IPS-NIHi7 (cell line): ENCODE data around the gene COL2A1.
A peak's percentile ranks its signal among the peaks of the same experiment; 100 is the strongest.

ENCODE experiments used
- DNase-seq: peaks from one replicate; pipeline ENCODE4 v3.0.0; 2012; ENCODE audit warnings: mixed read lengths; ENCODE audit errors: extremely low spot score

COL2A1 gene

GRCh38 chr12:48004053-48004941 is at the start of gene COL2A1:
TSS of gene COL2A1 (minus strand) at chr12:48004476. CDS start at chr12:48004321, 155 bp downstream.
- DNase-seq, result peak; percentile 67

DNA sequence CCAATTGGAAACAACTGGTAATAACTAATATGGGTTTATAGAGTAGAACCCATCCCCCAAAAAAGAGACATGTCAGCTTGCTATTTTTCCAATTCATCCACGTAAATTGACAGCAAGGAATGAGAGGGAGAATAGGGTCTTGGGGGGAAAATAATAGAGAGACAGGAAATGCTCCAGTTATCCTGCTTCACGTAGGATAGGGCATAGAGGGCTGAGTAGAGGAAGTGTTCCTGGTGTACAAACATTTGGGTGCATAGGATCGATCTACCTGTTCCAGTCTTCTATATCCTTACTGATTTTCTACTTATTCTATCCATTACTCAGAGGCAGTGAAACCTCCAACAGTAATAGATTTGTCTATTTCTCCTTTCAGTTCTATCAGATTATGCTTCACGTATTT is 49.6 kb upstream of the COL2A1 start:
- DNase-seq, result no peak

DNA sequence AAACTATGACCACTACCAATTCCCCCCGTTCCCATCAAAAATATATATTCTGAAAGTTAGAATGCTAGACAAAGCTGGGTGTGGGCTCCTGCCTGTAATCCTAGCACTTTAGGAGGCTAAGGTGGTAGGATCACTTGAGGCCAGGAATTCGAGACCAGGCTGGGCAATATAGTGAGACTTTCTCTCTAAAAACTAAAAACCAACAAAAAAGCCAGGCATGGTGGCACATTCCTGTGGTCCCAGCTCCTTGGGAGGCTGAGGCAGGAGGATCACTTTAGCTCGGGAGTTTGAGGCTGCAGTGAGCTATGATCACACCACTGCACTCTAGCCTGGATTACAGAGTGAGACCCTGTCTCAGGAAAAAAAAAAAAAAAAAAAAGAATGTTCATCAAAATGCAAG is 48.8 kb upstream of the COL2A1 start:
- no peak for DNase-seq

- DNase-seq, result no peak
Measured at GRCh38 chr12:48051681-48052080, 47.4 kb upstream of the COL2A1 start.

- DNase-seq, result no peak
Measured at GRCh38 chr12:48050174-48050573, 45.9 kb upstream of the COL2A1 start.

DNA sequence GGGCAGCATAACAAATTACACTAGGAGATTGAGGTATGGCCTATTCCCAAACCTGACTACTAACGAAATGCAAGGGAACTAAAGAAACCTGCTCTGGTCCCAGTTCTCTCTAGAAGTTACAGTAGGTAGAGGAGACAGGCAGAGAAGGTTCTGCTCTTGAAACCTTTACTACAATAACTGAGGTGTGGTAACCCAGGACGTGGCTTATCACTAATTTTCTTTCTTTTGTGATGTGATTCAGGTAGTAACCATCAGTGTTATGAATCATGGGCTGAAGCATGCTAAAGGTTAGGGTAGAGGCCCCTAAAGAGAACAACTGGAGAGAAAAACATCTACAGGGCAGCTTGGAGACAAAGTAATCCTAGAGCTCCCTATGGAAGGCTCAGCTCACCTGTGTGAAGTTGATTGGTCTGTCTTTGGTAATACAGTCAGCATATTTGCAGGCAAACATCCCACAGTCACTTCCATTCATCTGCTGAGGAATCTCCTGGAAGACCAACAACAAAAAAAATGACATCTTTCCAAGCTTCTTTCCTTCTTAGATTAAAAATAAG is 41.8 kb upstream of the COL2A1 start:
- DNase-seq, result no peak

GRCh38 chr12:48045061-48045846 is 41.0 kb upstream of the COL2A1 start:
- DNase-seq, result no peak

- DNase-seq, result no peak
Measured at GRCh38 chr12:48044396-48044795, 40.1 kb upstream of the COL2A1 start.

GRCh38 chr12:48043771-48044170 is 39.5 kb upstream of the COL2A1 start:
- DNase-seq, result no peak

DNA sequence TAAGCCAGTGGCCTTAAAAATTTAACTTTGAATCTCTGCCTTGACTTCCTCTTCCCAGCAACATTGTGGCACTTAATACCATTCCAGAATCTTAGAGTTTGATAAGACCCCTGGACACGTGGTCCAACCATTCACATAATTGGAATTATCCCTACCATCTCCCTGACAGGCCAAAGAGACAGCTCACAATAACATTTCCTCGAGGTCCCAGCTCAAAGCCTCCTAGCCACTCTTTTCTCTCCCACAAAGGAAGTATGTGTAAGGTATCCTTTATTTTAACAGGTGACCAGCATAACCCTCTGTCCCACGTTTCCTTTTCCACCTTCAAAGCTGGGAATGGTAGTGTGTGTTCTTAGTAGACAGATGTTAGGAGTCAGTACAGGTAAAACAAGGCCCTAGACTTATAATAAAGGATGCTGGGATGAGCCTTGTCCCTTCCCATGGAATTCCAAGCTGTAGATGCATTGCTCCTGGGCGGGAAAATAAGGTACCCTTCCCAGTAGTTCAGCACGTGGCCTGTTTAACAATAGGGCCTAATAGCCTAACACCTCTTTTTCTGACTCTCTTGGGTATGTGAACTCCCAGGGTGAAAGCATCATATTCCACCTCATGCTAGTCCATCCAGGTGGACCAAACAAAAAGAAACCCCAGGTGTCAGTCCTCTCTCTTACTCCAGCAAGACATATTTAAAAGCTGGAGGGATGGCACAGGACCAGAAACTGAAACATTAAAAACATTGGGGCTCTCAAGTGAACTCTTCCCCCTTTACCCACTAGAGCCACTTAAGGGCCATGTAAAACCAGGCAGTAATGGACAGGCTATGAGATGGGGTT is 37.5 kb upstream of the COL2A1 start:
- no peak for DNase-seq

DNA sequence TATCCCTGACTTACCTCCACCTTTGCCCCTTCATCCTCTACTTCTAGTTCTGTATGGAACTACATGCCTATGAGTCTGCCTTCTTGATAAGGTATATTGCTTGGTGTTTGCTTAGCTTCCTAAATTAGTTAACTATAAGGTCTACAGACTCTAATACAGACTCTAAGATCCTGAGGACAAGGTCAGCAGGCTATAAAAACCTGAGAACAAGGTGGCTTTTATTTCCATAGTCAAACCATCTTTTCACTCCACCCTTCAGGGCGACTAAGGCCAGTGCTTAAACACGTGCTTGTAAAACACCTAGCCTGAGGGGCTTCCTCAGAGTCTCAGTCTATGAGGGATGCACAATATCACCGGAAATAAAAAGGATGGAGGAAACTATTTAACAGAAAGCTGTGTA is 36.1 kb upstream of the COL2A1 start:
- no peak for DNase-seq

GRCh38 chr12:48039151-48039550 is 34.9 kb upstream of the COL2A1 start:
- DNase-seq, result no peak

- DNase-seq, result no peak
Measured at GRCh38 chr12:48038085-48038484, 33.8 kb upstream of the COL2A1 start.

- peak; percentile 95 for DNase-seq
Measured at GRCh38 chr12:48037267-48037915, 33.1 kb upstream of the COL2A1 start.

DNA sequence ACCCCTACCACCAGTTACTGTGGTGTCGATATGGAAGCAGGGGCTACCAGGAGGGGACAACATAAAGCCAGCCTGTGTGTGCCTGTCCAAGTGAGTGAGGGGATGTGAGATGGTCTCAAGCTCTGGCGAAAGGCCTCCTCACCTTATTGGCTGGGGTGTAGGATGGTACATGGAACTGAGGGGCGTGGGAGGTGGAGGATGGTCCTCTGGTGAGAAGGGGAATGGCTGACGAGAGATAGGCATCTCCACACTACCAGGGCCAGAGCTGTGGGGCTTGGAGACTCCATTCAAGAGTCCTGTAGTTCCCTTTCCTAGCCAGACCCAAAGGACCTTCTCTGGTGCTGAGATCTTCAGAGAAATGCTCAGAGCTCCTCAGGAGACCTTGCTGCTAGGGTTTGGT is 32.5 kb upstream of the COL2A1 start:
- no peak for DNase-seq

DNA sequence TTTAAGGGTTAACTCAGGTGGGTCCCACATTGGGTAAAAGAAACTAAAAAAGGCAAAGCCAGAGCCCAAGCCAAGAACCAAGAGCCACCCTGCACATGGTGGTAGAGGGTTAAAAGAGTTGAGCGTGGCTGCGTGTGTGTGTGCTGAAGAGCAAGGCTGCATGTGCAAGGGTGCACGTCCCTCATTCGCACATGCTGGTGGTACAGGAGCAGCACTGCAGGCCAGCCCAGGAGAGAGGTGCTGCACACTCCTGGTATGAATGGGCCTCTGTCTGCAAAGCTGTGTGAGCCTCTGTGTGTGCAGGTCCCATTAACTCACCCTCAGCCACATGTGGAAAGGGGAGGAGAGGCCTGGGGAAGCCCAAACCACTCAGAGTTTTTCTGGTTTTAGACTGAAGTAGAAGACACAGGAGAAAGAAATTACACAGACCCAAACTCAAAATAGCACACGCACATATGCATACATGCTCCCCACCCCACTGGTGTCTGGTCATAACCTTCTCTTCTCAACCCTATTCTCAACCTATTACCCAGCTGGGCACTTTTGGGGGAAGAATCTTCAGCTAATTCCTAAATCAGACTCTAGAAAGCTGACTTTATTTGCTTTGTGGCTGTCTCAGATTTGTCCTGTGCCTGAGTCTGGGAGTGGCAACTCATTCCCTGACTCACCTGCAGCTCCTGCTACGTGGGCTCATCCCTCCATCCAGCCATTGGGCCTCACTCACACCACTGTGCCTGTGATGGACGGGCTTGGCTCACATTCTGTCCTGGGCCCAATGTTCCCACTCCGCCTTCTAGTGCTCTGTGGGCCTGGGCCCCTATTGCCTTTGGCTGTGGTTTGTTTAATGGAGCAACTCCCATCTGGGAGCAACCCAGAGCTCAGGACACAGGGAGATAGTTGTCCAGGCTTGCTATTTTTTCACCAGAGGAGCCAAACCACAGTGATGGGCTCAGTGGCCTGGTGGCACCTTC is 30.8 kb upstream of the COL2A1 start:
- no peak for DNase-seq

DNA sequence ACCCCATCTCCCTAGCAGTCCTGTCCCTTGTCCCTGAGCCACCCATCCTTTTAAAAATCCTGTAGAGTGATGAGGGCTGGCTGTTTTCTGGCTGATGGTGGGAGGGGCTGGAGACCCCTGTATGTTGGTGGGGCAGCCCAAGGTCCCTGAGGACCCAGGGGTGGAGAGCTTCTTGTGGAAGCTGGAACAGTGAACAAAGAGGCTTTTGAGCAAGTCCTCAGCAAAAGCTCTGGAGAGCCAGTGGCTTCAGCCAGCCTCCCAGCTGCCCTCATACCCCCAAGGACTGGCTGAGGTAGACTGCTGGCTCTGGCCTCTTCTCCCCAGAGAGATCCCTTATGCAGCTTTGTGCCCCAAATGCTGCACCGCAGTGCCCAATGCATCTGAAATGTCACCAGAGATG is 29.2 kb upstream of the COL2A1 start:
- DNase-seq, result no peak

DNA sequence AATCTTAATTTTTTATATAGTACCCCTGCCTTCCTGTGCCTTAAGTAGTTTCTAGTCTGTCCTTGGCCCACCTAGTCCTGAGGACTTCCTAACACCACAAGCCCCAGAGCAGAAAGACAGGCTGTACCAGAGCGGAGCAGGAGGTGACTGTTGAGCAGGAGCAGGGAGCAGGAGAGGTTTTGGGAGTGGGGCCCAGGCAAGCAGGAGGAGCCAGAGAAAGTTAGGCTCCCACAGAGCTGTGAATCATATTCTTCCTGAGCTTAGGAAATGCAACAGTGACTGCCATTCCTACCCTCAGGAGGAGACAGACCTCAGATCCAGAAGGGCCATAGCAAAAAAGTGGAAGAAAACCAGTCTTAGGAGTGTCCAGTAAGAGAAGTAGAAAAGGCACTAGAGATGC is 28.3 kb upstream of the COL2A1 start:
- no peak for DNase-seq

DNA sequence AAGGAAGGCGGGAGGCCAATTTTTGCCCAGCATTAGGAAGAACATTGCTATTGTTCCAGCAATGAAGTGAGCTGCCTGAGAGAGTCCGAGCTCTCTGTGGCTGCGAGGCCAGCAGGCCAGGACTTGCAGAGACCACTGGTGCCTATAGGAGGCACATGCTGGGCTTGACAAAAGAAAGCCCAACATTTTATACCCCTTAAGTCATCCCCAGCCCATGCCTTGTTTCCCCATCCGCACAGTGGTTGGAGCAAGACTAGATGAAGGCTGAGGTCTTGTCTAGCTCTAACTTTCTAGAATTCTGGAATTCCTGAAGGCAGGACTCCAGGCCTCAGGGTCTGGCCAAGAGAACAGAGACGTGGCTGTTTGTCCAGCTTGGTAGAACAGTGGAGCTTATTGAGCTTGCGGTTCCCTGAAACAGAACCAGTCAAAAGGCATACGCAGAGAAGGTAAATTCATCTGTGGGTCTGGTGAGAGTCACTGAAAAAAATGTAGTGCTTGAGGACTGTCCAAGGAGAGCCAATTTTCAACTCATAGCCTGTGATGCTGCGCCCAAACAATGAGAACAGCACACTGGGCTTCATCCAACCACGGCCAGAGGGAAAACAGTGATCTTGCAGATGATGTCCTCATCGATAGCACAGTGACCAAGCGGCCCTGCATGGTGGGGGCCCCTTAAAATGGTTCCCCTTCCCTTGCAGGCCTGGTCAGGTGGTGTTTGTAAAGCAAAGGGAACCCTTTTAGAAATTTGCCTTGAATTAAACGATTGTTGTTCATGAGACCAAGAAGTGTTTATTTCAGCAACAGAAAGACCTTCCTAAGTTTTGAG is 27.1 kb upstream of the COL2A1 start:
- peak; percentile 48 for DNase-seq
